Stimulated activated CD8-positive, alpha-beta memory T cell treated with anti-CD3 and anti-CD28 coated beads, Interleukin-7, amount 100 ng/mL, for 48 hours (primary cell): ENCODE results near the gene FBLN7.

Source experiments
- DNase-seq, 2 donors: peaks; one replicate each; pipeline ENCODE4 v3.0.0-alpha.2; 2020; ENCODE audit warnings: low read depth in 1 of 2; ENCODE audit errors: extremely low read depth in 1 of 2

The FBLN7 gene

GRCh38 chr2:112156152-112156986 lies 18.2 kb downstream of the FBLN7 start:
- DNase-seq = peak; percentile 44

DNA sequence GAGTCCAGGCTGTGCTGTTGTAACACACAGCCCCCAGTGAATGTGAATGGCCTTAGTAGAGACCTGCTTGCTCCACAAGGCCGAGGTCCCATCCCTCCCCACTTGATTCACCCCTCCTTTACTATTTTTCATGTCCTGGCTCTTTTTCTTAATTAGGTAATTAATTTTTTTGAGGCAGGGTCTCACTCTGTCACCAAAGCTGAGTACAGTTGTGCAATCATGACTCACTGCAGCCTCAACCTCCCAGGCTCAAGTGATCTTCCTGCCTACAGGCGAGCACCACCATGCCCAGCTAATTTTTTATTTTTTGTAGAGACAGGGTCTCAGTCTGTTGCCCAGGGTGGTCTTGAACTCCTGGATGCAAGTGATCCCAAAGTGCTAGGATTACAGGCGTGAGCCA lies 19.3 kb downstream of the FBLN7 start:
- no peak for DNase-seq

DNA sequence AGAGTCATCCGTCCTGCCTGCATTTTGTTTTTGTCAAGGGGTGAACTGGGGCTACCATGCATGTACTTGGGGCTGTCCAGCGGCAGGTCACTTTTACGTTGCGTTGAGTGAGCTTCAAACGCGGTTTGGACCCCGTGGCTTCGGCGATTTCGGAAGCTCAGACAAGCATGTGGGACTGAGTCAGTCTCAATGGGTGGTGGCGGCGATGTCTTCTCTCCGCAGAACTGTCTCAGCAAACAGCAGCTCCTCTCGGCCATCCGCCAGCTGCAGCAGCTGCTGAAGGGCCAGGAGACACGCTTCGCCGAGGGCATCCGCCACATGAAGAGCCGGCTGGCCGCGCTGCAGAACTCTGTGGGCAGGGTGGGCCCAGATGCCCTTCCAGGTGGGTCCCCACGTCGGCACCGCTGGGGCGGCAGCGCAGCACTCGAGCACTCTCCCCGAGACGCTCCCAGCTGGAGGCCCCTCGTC lies 21.3 kb downstream of the FBLN7 start:
- no peak for DNase-seq

- no peak for DNase-seq
Measured at GRCh38 chr2:112160283-112161250, 22.4 kb downstream of the FBLN7 start.

GRCh38 chr2:112161431-112162145 lies 23.4 kb downstream of the FBLN7 start:
- no peak for DNase-seq

GRCh38 chr2:112162341-112162740 lies 24.2 kb downstream of the FBLN7 start:
- DNase-seq = no peak

GRCh38 chr2:112162956-112163355 lies 24.8 kb downstream of the FBLN7 start:
- no peak for DNase-seq

DNA sequence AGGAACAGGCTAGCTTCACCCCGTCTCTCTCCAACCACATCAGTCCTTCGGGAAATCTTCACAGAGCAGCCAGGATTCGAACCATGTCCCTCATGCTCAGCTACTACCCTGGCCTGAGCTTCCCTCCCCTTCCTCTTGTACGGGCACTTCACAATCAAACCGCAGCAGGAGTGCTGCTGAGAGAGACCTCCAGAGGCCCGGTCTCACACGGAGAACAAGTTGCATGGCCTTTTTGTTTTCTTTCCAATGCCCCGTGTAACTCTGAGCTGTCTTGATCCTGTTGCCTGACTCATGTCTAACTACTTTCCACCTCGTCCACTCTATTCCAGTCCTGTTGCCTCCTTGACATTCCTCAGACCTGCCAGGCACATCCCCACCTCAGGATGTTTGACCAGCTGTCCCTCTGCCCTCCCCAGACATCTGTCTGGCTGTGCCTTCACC lies 25.4 kb downstream of the FBLN7 start:
- DNase-seq = no peak

DNA sequence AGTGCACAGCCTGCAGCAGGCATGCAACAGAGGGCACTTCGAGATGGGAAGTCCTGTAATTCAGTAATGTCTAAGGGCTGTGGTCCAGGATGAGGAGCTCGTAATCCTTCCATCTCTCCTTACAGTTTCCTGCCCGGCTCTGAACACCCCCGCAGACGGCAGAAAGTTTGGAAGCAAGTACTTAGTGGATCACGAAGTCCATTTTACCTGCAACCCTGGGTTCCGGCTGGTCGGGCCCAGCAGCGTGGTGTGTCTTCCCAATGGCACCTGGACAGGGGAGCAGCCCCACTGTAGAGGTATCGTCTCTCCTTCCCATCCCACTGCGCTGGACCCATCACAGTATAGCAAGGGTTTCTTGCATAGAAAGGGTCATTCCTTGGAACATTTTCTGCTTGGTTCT lies 26.7 kb downstream of the FBLN7 start:
- no peak for DNase-seq

GRCh38 chr2:112165296-112165695 lies 27.1 kb downstream of the FBLN7 start:
- DNase-seq = no peak

- no peak for DNase-seq
Measured at GRCh38 chr2:112166806-112167499, 28.8 kb downstream of the FBLN7 start.

DNA sequence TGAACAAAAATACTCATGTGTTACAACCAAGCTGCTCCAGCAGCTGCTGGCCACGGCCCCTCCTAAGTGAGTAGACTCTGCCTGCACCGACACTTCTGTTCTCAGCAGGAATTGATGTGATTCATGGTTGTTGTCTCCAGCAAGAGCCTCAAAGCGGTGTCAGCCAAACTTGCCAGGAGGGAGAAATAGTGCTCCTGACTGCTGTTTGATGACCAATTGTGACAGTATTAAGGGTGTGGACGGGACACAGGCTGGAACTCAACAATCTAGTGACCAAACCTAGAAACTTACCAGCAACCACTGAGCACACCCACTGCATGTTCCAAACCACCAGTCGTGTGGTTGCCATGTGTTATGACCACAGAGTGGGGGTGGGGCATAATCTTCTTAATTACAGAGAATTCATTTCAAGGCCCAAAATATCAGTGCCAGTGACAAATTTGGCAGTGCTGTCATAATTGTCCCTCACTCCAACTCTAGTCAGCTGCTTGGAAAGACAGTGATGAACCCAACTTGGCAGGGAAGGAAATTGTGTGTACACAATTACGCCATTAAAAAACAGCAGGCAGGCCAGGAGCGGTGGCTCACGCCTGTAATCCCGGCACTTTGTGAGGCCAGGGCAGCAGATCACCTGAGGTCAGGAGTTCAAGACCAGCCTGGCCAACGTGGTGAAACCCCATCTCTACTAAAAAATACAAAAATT lies 30.4 kb downstream of the FBLN7 start:
- no peak for DNase-seq

GRCh38 chr2:112170495-112170894 lies 32.3 kb downstream of the FBLN7 start:
- no peak for DNase-seq

- DNase-seq = no peak
Measured at GRCh38 chr2:112173646-112174319, 35.6 kb downstream of the FBLN7 start.

DNA sequence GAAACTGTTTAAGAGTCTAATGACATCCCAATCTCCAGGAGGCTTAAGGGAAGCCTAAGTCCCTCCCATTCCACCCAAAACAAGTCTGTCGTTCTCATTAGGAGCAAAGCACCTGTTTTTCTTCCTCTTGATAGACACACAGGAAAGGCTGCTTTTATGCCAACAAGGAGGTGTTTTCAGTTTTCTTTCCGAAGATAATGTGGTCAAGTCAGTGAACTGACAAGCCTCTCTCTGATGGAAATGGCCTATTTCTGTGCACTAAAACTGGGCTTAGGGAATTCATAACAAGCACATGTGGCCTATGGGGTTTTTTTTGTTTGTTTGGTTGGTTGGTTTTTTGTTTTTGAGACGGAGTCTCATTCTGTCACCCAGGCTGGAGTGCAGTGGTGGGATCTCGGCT lies 36.2 kb downstream of the FBLN7 start:
- no peak for DNase-seq

DNA sequence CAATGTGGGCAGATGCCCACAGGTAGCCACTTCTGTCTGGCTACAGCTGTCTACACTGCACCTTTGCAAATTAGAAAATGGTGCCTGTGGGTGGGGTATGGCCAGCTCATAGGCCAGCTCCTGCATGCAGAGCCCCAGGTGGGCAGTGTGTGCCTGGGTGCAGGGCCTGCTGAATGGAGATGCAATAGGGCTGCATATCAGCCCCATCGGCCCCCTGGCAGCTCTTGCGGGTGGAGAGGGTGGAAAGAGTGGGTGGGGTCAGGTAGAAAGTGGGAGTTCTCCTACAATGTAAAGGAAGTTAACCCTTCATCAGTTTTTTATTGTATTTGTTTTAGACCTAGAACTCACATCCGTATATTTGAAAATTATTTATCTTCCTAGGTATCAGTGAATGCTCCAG lies 37.1 kb downstream of the FBLN7 start:
- DNase-seq = no peak

GRCh38 chr2:112175958-112176573 lies 37.9 kb downstream of the FBLN7 start:
- no peak for DNase-seq

GRCh38 chr2:112181571-112182290 lies 43.5 kb downstream of the FBLN7 start:
- no peak for DNase-seq
